Activated CD4-positive, alpha-beta T cell treated with anti-CD3 and anti-CD28 coated beads, Interleukin-2, amount 10 ng/mL, durations not matched to agents 24 days and 14 days (primary cell): ENCODE measurements around the gene CAPN3. TPM values are rescaled to one million over a fixed set of nuclear protein-coding genes. Genes with fewer than 3 reads are reported as not detected.
"Not testable (repeated sequence)": the region's sequence is repeated elsewhere in the genome, so short reads cannot be mapped to it uniquely, and the experiment has no call there.

Experiments used
- DNase-seq: peaks from one replicate; pipeline ENCODE4 v3.0.0; 2022
- H3K27ac Mint-ChIP-seq: one replicate; pipeline ENCODE4 v1.8.0; 2022; ENCODE audit warnings: mild to moderate bottlenecking, mixed read lengths
- H3K27me3 Mint-ChIP-seq: one replicate; pipeline ENCODE4 v1.8.0; 2022; ENCODE audit warnings: mixed read lengths
- H3K36me3 Mint-ChIP-seq: one replicate; pipeline ENCODE4 v1.8.0; 2022; ENCODE audit warnings: low read depth, mild to moderate bottlenecking, mixed read lengths
- H3K4me1 Mint-ChIP-seq: one replicate; pipeline ENCODE4 v1.8.0; 2021; ENCODE audit warnings: mixed read lengths
- H3K4me3 Mint-ChIP-seq: one replicate; pipeline ENCODE4 v1.8.0; 2022; ENCODE audit warnings: mild to moderate bottlenecking, moderate library complexity, mixed read lengths
- H3K9me3 Mint-ChIP-seq: one replicate; pipeline ENCODE4 v1.8.0; 2021; ENCODE audit warnings: mixed read lengths
- intact Hi-C: fragments of 100-400 bp; cut with micrococcal nuclease; formaldehyde crosslinking; loops from one replicate; pipeline ENCODE4 v1.15.1; 2023
- total RNA-seq: library from RNA; stranded (reverse); gene quantifications from 2 replicates; pipeline ENCODE4 v1.2.3, GENCODE V29; 2022

CAPN3 gene
- 1.3 and 2.3 TPM in 2 replicates for total RNA-seq

GRCh38 chr15:42359249-42359648 lies at the start of gene CAPN3:
TSS of gene CAPN3 (plus strand) at chr15:42359501. CDS start at chr15:42359806, 305 bp downstream.
- H3K36me3 Mint-ChIP-seq, result no peaks in the 10 kb centered on the region
- intact Hi-C loops, result no loop called here
- H3K9me3 Mint-ChIP-seq, result no peaks in the 10 kb centered on the region
- H3K27ac Mint-ChIP-seq, result no peak within 1 kb of the TSS
- no peak within 1 kb of the TSS for H3K4me3 Mint-ChIP-seq
- H3K4me1 Mint-ChIP-seq, result peaks cover 2% of the 10 kb centered on the region
- DNase-seq, result no peak
- no peaks in the 10 kb centered on the region for H3K27me3 Mint-ChIP-seq

GRCh38 chr15:42313463-42313862 lies 45.8 kb upstream of the CAPN3 start:
- no peaks in the 10 kb centered on the region for H3K27me3 Mint-ChIP-seq
- H3K4me1 Mint-ChIP-seq, result peaks cover 1% of the 10 kb centered on the region
- intact Hi-C loops, result no loop called here
- no peak overlapping the region for H3K27ac Mint-ChIP-seq
- H3K4me3 Mint-ChIP-seq, result no peak overlapping the region
- no peaks in the 10 kb centered on the region for H3K9me3 Mint-ChIP-seq
- peaks cover 15% of the 10 kb centered on the region for H3K36me3 Mint-ChIP-seq
- DNase-seq, result no peak

GRCh38 chr15:42314818-42315217 lies 44.5 kb upstream of the CAPN3 start:
- Mint-ChIP-seq H3K36me3 (peaks cover 12% of the 10 kb centered on the region), H3K4me1 (peaks cover 1% of the 10 kb centered on the region), H3K4me3 (no peak overlapping the region), H3K9me3 (no peaks in the 10 kb centered on the region), H3K27me3 (no peaks in the 10 kb centered on the region), H3K27ac (no peak overlapping the region)
- no peak for DNase-seq
- intact Hi-C loops, result no loop called here

- peaks cover 10% of the 10 kb centered on the region for H3K36me3 Mint-ChIP-seq
- H3K27ac Mint-ChIP-seq, result no peak overlapping the region
- no peaks in the 10 kb centered on the region for H3K27me3 Mint-ChIP-seq
- no peak overlapping the region for H3K4me3 Mint-ChIP-seq
- H3K9me3 Mint-ChIP-seq, result no peaks in the 10 kb centered on the region
- intact Hi-C loops, result no loop called here
- DNase-seq, result no peak
- peaks cover 1% of the 10 kb centered on the region for H3K4me1 Mint-ChIP-seq
Measured at GRCh38 chr15:42315521-42315920, 43.8 kb upstream of the CAPN3 start.

- H3K27me3 Mint-ChIP-seq, H3K27ac Mint-ChIP-seq, intact Hi-C loops, H3K4me1 Mint-ChIP-seq, H3K9me3 Mint-ChIP-seq, H3K4me3 Mint-ChIP-seq, DNase-seq: not testable (repeated sequence)
- H3K36me3 Mint-ChIP-seq, result peaks cover 12% of the 10 kb centered on the region
Measured at GRCh38 chr15:42316282-42316805, 43.0 kb upstream of the CAPN3 start.

GRCh38 chr15:42319206-42319605 lies 40.1 kb upstream of the CAPN3 start:
- Mint-ChIP-seq H3K4me1 (peaks cover 1% of the 10 kb centered on the region), H3K9me3 (no peaks in the 10 kb centered on the region), H3K27me3 (no peaks in the 10 kb centered on the region), H3K27ac (no peak overlapping the region), H3K4me3 (no peak overlapping the region), H3K36me3 (peaks cover 25% of the 10 kb centered on the region)
- intact Hi-C loops, result no loop called here
- DNase-seq, result no peak

- H3K4me3 Mint-ChIP-seq, result no peak overlapping the region
- no peak overlapping the region for H3K27ac Mint-ChIP-seq
- intact Hi-C loops, result no loop called here
- H3K27me3 Mint-ChIP-seq, result no peaks in the 10 kb centered on the region
- H3K4me1 Mint-ChIP-seq, result no peaks in the 10 kb centered on the region
- H3K36me3 Mint-ChIP-seq, result peaks cover 29% of the 10 kb centered on the region
- no peak for DNase-seq
- no peaks in the 10 kb centered on the region for H3K9me3 Mint-ChIP-seq
Measured at GRCh38 chr15:42324308-42324707, 35.0 kb upstream of the CAPN3 start.

- intact Hi-C loops, result no loop called here
- DNase-seq, result no peak
Measured at GRCh38 chr15:42329161-42329560, 30.1 kb upstream of the CAPN3 start.

GRCh38 chr15:42329992-42330391 lies 29.3 kb upstream of the CAPN3 start:
- DNase-seq, result no peak
- intact Hi-C loops, result no loop called here
- H3K4me1 Mint-ChIP-seq, result no peaks in the 10 kb centered on the region
- no peak overlapping the region for H3K4me3 Mint-ChIP-seq
- H3K27ac Mint-ChIP-seq, result no peak overlapping the region
- H3K27me3 Mint-ChIP-seq, result no peaks in the 10 kb centered on the region
- peaks cover 4% of the 10 kb centered on the region for H3K9me3 Mint-ChIP-seq
- H3K36me3 Mint-ChIP-seq, result peaks cover 13% of the 10 kb centered on the region

More at GRCh38 chr15:42329161-42329560, 30.1 kb upstream of the CAPN3 start:
- H3K4me3 Mint-ChIP-seq, result no peak overlapping the region
- H3K36me3 Mint-ChIP-seq, result peaks cover 12% of the 10 kb centered on the region
- H3K9me3 Mint-ChIP-seq, result peaks cover 4% of the 10 kb centered on the region
- no peak overlapping the region for H3K27ac Mint-ChIP-seq
- H3K27me3 Mint-ChIP-seq, result no peaks in the 10 kb centered on the region
- H3K4me1 Mint-ChIP-seq, result no peaks in the 10 kb centered on the region

- no peaks in the 10 kb centered on the region for H3K4me1 Mint-ChIP-seq
- H3K27me3 Mint-ChIP-seq, result no peaks in the 10 kb centered on the region
- intact Hi-C loops, result no loop called here
- no peak overlapping the region for H3K4me3 Mint-ChIP-seq
- DNase-seq, result no peak
- peaks cover 12% of the 10 kb centered on the region for H3K9me3 Mint-ChIP-seq
- no peak overlapping the region for H3K27ac Mint-ChIP-seq
- peaks cover 20% of the 10 kb centered on the region for H3K36me3 Mint-ChIP-seq
Measured at GRCh38 chr15:42331235-42331634, 28.1 kb upstream of the CAPN3 start.

- peaks cover 16% of the 10 kb centered on the region for H3K9me3 Mint-ChIP-seq
- no peak for DNase-seq
- no peak overlapping the region for H3K4me3 Mint-ChIP-seq
- peaks cover 18% of the 10 kb centered on the region for H3K36me3 Mint-ChIP-seq
- no peaks in the 10 kb centered on the region for H3K27me3 Mint-ChIP-seq
- H3K27ac Mint-ChIP-seq, result no peak overlapping the region
- intact Hi-C loops, result no loop called here
- no peaks in the 10 kb centered on the region for H3K4me1 Mint-ChIP-seq
Measured at GRCh38 chr15:42332331-42332730, 27.0 kb upstream of the CAPN3 start.

- H3K36me3 Mint-ChIP-seq, result peaks cover 17% of the 10 kb centered on the region
- no peak overlapping the region for H3K4me3 Mint-ChIP-seq
- intact Hi-C loops, result no loop called here
- H3K4me1 Mint-ChIP-seq, result no peaks in the 10 kb centered on the region
- H3K9me3 Mint-ChIP-seq, result peaks cover 16% of the 10 kb centered on the region
- DNase-seq, result no peak
- H3K27ac Mint-ChIP-seq, result no peak overlapping the region
- no peaks in the 10 kb centered on the region for H3K27me3 Mint-ChIP-seq
Measured at GRCh38 chr15:42335074-42335473, 24.2 kb upstream of the CAPN3 start.

GRCh38 chr15:42336650-42337049 lies 22.7 kb upstream of the CAPN3 start:
- not testable (repeated sequence) for H3K4me1 Mint-ChIP-seq, H3K27ac Mint-ChIP-seq
- H3K9me3 Mint-ChIP-seq, result peaks cover 16% of the 10 kb centered on the region

GRCh38 chr15:42337104-42337503 lies 22.2 kb upstream of the CAPN3 start:
- H3K27me3 Mint-ChIP-seq, H3K27ac Mint-ChIP-seq, DNase-seq, intact Hi-C loops, H3K4me3 Mint-ChIP-seq, H3K4me1 Mint-ChIP-seq: not testable (repeated sequence)
- peaks cover 16% of the 10 kb centered on the region for H3K9me3 Mint-ChIP-seq
- H3K36me3 Mint-ChIP-seq, result peaks cover 17% of the 10 kb centered on the region

More at GRCh38 chr15:42336650-42337049, 22.7 kb upstream of the CAPN3 start:
- DNase-seq, H3K4me3 Mint-ChIP-seq, intact Hi-C loops, H3K27me3 Mint-ChIP-seq: not testable (repeated sequence)
- H3K36me3 Mint-ChIP-seq, result peaks cover 17% of the 10 kb centered on the region

GRCh38 chr15:42338500-42338899 lies 20.8 kb upstream of the CAPN3 start:
- Mint-ChIP-seq H3K27me3 (no peaks in the 10 kb centered on the region), H3K36me3 (peaks cover 16% of the 10 kb centered on the region), H3K27ac (no peak overlapping the region), H3K4me3 (no peak overlapping the region), H3K4me1 (no peaks in the 10 kb centered on the region), H3K9me3 (peaks cover 13% of the 10 kb centered on the region)
- intact Hi-C loops, result no loop called here
- no peak for DNase-seq
